ENCODE data around the gene GOLGA8S.

GOLGA8S gene

DNA sequence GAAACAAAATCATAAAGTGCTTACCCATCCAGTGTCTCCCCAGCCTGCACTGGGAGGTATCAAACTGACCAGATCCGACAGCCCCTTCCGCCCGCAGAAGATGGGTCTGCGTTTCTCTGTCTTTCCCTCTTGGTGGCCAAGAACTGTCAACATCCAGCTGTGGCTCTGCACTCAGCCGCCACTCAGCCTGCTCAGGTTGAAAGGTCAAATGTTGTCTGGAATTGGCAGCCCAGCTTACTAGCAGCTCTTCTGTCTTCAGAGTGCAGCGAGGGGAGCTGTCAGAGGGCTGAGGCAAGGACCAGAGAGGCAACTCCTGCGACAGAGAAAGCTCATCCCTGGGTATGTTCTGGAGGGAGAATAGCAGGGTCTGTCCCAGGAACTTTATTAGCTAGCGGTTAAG is 47.1 kb downstream of the GOLGA8S start:
- no peak for TF ChIP-seq ZBTB7A (IDR thresholded peaks at IDR 0.05; ENCODE audit: low read depth)
- TF ChIP-seq TAF1 (IDR thresholded peaks at IDR 0.05; ENCODE audit: low read depth), result no peak
- no peak for TF ChIP-seq CEBPB (IDR thresholded peaks at IDR 0.05)
- no peak for TF ChIP-seq NFIC (IDR thresholded peaks at IDR 0.05)
- TF ChIP-seq, protein P1, sequence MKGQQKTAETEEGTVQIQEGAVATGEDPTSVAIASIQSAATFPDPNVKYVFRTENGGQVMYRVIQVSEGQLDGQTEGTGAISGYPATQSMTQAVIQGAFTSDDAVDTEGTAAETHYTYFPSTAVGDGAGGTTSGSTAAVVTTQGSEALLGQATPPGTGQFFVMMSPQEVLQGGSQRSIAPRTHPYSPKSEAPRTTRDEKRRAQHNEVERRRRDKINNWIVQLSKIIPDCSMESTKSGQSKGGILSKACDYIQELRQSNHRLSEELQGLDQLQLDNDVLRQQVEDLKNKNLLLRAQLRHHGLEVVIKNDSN (IDR thresholded peaks at IDR 0.05), result no peak
- TF ChIP-seq, protein P2, sequence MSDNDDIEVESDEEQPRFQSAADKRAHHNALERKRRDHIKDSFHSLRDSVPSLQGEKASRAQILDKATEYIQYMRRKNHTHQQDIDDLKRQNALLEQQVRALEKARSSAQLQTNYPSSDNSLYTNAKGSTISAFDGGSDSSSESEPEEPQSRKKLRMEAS (IDR thresholded peaks at IDR 0.05), result no peak
- TF ChIP-seq TCF12 (IDR thresholded peaks at IDR 0.05; ENCODE audit: low read depth), result no peak
- TF ChIP-seq TEAD4 (IDR thresholded peaks at IDR 0.05), result no peak
- TF ChIP-seq YY1 (IDR thresholded peaks at IDR 0.05; ENCODE audit: low read depth), result no peak
- no peak for TF ChIP-seq EP300 (IDR thresholded peaks at IDR 0.05; ENCODE audit: borderline replicate concordance)

DNA sequence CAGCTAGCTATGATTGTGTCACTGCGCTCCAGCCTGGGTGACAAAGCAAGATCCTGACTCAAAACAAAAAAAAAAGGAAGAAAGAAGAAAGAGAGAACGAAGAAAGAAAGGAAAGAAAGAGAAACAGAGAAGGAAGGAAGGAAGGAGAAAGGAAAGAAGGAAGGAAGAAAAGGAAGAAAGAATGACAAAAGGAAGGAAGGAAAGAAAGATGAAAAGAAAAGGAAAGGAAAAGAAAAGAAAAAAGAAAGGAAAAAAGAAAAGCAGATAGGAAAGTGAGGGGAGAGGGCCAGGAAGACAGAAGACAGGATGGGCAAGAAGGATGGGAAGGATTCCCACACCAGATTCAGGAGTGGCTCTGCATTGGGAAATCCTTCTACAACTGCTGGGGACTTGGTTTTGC is 47.6 kb downstream of the GOLGA8S start:
- TF ChIP-seq EGR1 (IDR thresholded peaks at IDR 0.05) (no peak), TEAD4 (IDR thresholded peaks at IDR 0.05) (no peak), RAD21 (IDR thresholded peaks at IDR 0.05; ENCODE audit: low read depth) (no peak), FOXM1 (IDR thresholded peaks at IDR 0.05; ENCODE audit: borderline replicate concordance, low read depth) (no peak), TCF12 (IDR thresholded peaks at IDR 0.05; ENCODE audit: low read depth) (no peak), CREB1 (IDR thresholded peaks at IDR 0.05; ENCODE audit: low read depth) (no peak), NFIC (IDR thresholded peaks at IDR 0.05) (no peak), EP300 (IDR thresholded peaks at IDR 0.05; ENCODE audit: borderline replicate concordance) (no peak), CEBPB (IDR thresholded peaks at IDR 0.05) (no peak), YY1 (IDR thresholded peaks at IDR 0.05; ENCODE audit: low read depth) (no peak), TAF1 (IDR thresholded peaks at IDR 0.05; ENCODE audit: low read depth) (no peak), ZBTB7A (IDR thresholded peaks at IDR 0.05; ENCODE audit: low read depth) (no peak)
- TF ChIP-seq, protein P2 (IDR thresholded peaks at IDR 0.05), result no peak
- TF ChIP-seq, protein P1 (IDR thresholded peaks at IDR 0.05), result no peak
- TF ChIP-seq, protein P3, sequence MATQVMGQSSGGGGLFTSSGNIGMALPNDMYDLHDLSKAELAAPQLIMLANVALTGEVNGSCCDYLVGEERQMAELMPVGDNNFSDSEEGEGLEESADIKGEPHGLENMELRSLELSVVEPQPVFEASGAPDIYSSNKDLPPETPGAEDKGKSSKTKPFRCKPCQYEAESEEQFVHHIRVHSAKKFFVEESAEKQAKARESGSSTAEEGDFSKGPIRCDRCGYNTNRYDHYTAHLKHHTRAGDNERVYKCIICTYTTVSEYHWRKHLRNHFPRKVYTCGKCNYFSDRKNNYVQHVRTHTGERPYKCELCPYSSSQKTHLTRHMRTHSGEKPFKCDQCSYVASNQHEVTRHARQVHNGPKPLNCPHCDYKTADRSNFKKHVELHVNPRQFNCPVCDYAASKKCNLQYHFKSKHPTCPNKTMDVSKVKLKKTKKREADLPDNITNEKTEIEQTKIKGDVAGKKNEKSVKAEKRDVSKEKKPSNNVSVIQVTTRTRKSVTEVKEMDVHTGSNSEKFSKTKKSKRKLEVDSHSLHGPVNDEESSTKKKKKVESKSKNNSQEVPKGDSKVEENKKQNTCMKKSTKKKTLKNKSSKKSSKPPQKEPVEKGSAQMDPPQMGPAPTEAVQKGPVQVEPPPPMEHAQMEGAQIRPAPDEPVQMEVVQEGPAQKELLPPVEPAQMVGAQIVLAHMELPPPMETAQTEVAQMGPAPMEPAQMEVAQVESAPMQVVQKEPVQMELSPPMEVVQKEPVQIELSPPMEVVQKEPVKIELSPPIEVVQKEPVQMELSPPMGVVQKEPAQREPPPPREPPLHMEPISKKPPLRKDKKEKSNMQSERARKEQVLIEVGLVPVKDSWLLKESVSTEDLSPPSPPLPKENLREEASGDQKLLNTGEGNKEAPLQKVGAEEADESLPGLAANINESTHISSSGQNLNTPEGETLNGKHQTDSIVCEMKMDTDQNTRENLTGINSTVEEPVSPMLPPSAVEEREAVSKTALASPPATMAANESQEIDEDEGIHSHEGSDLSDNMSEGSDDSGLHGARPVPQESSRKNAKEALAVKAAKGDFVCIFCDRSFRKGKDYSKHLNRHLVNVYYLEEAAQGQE (IDR thresholded peaks at IDR 0.05; ENCODE audit: low read depth), result no peak

DNA sequence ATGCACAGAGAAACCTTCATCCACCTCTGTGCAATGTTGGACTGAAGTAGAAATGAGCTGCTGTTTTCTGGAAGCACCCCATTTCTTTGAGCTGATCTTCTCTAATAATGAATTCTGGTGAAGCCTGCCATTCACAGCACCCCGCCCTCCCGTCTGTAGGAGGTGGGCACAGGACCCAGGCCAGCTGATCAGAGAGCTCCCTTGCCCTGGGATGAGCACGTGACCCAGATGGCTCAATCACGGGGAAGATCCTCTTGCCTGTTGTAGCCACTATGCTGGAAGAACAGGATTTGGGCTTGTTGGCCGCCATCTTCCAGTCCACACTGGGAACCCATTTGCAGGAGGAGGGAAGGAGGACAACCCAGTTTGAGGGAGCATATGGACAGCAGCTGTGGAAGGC is 48.0 kb downstream of the GOLGA8S start:
- no peak for TF ChIP-seq RAD21 (IDR thresholded peaks at IDR 0.05; ENCODE audit: low read depth)
- TF ChIP-seq, protein P3 (IDR thresholded peaks at IDR 0.05; ENCODE audit: low read depth), result no peak
- TF ChIP-seq, protein P2 (IDR thresholded peaks at IDR 0.05), result no peak
- no peak for TF ChIP-seq TAF1 (IDR thresholded peaks at IDR 0.05; ENCODE audit: low read depth)
- no peak for TF ChIP-seq CEBPB (IDR thresholded peaks at IDR 0.05)
- TF ChIP-seq, protein P1 (IDR thresholded peaks at IDR 0.05), result no peak
- TF ChIP-seq ZBTB7A (IDR thresholded peaks at IDR 0.05; ENCODE audit: low read depth), result no peak
- no peak for TF ChIP-seq NFIC (IDR thresholded peaks at IDR 0.05)
- TF ChIP-seq TEAD4 (IDR thresholded peaks at IDR 0.05), result no peak
- TF ChIP-seq YY1 (IDR thresholded peaks at IDR 0.05; ENCODE audit: low read depth), result no peak
- no peak for TF ChIP-seq EP300 (IDR thresholded peaks at IDR 0.05; ENCODE audit: borderline replicate concordance)
- TF ChIP-seq FOXM1 (IDR thresholded peaks at IDR 0.05; ENCODE audit: borderline replicate concordance, low read depth), result no peak
- TF ChIP-seq CREB1 (IDR thresholded peaks at IDR 0.05; ENCODE audit: low read depth), result no peak
- no peak for TF ChIP-seq TCF12 (IDR thresholded peaks at IDR 0.05; ENCODE audit: low read depth)
- TF ChIP-seq EGR1 (IDR thresholded peaks at IDR 0.05), result no peak

DNA sequence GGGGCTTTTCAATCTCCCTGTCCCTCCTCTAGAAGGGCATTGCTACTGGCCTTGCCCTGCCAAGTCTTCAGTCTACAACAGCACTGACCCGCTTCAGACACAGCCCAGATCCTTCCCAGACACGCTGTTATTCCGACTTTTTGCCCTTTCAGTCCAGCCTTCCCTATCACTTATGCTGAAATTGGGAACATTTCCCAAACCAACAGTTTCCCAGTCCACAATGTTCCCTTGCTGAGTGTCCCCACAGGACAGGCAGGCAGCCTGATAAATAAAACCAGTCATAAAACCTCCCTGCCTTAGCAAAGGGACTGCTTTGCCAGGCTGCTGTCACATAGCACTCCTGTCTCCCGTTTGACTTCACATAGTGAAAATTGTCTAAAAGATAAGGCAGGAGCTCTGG is 49.0 kb downstream of the GOLGA8S start:
- no peak for TF ChIP-seq TAF1 (IDR thresholded peaks at IDR 0.05; ENCODE audit: low read depth)
- TF ChIP-seq FOXM1 (IDR thresholded peaks at IDR 0.05; ENCODE audit: borderline replicate concordance, low read depth), result no peak

DNA sequence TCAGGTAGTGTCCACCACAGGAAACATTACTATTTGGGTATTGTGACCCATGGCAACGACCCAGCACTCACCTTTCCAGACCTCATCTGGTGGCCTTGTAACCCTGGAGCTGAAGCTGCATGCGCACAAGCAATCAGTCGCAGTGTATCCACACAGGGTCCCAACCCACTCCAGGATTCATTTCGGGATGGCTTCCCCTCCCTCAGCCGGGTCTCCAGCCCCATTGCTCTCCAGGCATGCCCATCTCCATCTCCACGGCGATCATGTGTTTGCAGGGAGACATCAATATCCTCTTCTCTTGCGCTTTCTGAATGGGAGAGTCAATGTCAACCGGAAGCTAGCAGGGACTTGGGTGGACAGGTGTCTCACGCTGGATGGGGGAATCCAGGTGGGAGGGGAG is 57.3 kb downstream of the GOLGA8S start:
- TF ChIP-seq, protein P3 (IDR thresholded peaks at IDR 0.05; ENCODE audit: low read depth), result no peak
- TF ChIP-seq CEBPB (IDR thresholded peaks at IDR 0.05), result no peak
- no peak for TF ChIP-seq YY1 (IDR thresholded peaks at IDR 0.05; ENCODE audit: low read depth)
- no peak for TF ChIP-seq TCF12 (IDR thresholded peaks at IDR 0.05; ENCODE audit: low read depth)
- no peak for TF ChIP-seq EGR1 (IDR thresholded peaks at IDR 0.05)
- no peak for TF ChIP-seq TEAD4 (IDR thresholded peaks at IDR 0.05)
- TF ChIP-seq CREB1 (IDR thresholded peaks at IDR 0.05; ENCODE audit: low read depth), result no peak
- no peak for TF ChIP-seq TAF1 (IDR thresholded peaks at IDR 0.05; ENCODE audit: low read depth)
- TF ChIP-seq FOXM1 (IDR thresholded peaks at IDR 0.05; ENCODE audit: borderline replicate concordance, low read depth), result no peak
- TF ChIP-seq, protein P2 (IDR thresholded peaks at IDR 0.05), result no peak
- TF ChIP-seq, protein P1 (IDR thresholded peaks at IDR 0.05), result no peak
- no peak for TF ChIP-seq ZBTB7A (IDR thresholded peaks at IDR 0.05; ENCODE audit: low read depth)
- TF ChIP-seq NFIC (IDR thresholded peaks at IDR 0.05), result no peak
- TF ChIP-seq EP300 (IDR thresholded peaks at IDR 0.05; ENCODE audit: borderline replicate concordance), result no peak
- no peak for TF ChIP-seq RAD21 (IDR thresholded peaks at IDR 0.05; ENCODE audit: low read depth)

All from Ishikawa (cell line).